ENCODE measurements around the gene RPL27. TPM values are rescaled to one million over a fixed set of nuclear protein-coding genes. Genes with fewer than 3 reads are reported as not detected.

The RPL27 gene
- total RNA-seq, 4 donors from 2014 or later: 800 to 1,300 (median 1,077) TPM

DNA sequence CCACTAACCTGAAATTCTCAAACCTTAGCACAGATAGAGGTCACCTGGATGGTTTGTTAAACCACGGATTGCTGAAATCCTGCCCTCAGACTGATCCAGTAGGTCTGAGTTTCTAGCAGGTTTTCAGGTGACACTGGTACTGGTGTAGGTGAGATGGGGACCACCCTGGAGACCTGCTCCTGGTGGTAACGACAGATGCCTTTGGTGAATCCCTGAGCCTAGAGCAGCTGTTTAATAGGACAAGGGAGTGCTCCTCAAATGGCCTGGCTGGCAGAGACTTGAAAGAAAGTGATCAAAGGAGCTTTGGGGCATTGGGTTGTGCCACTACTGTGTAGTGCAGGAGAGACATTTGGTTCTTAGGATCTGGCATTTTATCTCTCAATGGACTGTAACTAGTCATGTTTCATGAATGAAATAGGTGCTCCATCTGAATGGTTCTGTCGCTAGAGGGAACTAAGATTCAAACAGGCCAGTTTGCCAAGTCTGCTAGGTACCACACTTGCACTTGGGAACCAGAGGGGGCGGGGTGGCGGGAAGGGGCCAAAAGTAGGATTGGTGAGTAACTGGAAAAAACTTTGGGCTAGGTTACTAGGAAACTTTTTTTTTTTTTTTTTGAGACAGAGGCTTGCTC, 5.4 kb downstream of the RPL27 start:
- ATAC-seq (peak; percentile 34 to 57), DNase-seq (peak in 1 of 2 donors; percentile 71)
- intact Hi-C loops (cut with DNase I; ENCODE audit: low total_unique reads) (no loop called here), in situ Hi-C loops (cut with MboI; ENCODE audit: low sequenced_read_pairs in 4 of 4) (loop anchor here in 1 of 4 donors (25.0 kb wide), 1 partner anchor 309 kb away; no protein-coding TSS in a partner anchor)
- peaks cover 2 to 45% of the 10 kb centered on the region in 2 donors for H3K36me3 ChIP-seq
- H3K4me1 ChIP-seq: peaks cover 15 to 22% of the 10 kb centered on the region in 2 donors
- TF ChIP-seq POLR2A (IDR thresholded peaks at IDR 0.05): no peak
- TF ChIP-seq CTCF (IDR thresholded peaks at IDR 0.05 in 4 of 5, conservative IDR thresholded peaks at IDR 0.05 in 1 of 5): no peak
- no peaks in the 10 kb centered on the region for H3K9me3 ChIP-seq
- no peaks in the 10 kb centered on the region for H3K27me3 ChIP-seq
- H3K4me3 ChIP-seq: no peak overlapping the region
- H3K27ac ChIP-seq: peak overlapping the region in 2 of 4 donors; percentile 24 to 40

DNA sequence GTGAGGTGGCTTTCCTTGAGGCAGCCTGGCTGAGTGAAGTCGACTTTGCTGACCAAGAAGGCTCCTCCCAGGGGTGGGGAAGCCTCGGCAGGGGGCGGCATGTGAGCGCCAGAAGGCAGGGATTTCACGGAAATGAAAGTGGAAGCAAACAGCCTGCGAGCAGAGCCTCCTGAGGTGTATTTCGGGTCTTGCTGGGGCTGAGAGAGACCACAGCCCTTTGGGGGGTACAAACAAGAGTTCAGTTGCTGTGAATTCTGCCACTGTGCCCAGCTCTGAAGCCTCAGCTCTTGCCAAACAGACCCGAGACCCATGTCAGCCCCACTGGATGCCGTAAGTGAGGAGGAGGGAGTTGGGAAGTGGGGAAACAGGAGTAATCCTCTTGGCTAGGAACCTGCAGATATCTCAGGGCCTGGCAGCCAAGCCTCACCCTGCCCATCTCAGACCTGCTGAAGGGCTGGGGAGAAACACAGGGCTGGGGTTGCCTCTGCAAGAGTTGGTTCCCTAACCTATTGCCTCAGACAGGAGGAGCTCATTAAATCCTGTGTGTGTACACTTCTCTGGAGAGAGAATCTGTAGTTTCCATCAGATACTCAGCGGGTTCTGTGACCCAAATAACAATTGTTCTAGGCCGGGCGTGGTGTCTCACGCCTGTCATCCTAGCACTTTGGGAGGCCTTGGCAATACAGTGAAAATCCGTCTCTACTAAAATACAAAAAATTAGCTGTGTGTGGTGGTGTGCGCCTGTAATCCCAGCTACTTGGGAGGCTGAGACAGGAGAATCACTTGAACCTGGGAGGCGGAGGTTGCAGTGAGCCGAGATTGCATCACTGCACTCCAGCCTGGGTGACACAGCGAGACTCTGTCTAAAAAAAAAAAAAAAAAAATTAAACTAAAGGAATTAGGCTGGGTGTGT, 8.7 kb downstream of the RPL27 start, which contains the start of gene IFI35:
Gene IFI35, plus strand, starts transcription at position 146 of the 913 bp plus-strand sequence. Its CDS starts 164 bp downstream, at position 310.
- Histone ChIP-seq H3K4me3 (peak within 1 kb of the TSS; percentile 63 to 75 (median 67)), H3K27me3 (no peaks in the 10 kb centered on the region), H3K27ac (peak within 1 kb of the TSS; percentile 78 to 84 (median 84)), H3K4me1 (peaks cover 2 to 18% of the 10 kb centered on the region in 2 donors), H3K36me3 (peaks cover 2 to 19% of the 10 kb centered on the region in 2 donors), H3K9me3 (no peaks in the 10 kb centered on the region)
- peak; percentile 74 to 81 for ATAC-seq
- intact Hi-C loops (cut with DNase I; ENCODE audit: low total_unique reads) (no loop called here), in situ Hi-C loops (cut with MboI; ENCODE audit: low sequenced_read_pairs in 4 of 4) (loop anchor here in 1 of 4 donors (25.0 kb wide), 1 partner anchor 305 kb away; no protein-coding TSS in a partner anchor)
- DNase-seq: peak; percentile 66 to 77
- TF ChIP-seq POLR2A (IDR thresholded peaks at IDR 0.05) (peak; percentile 16 to 32), CTCF (IDR thresholded peaks at IDR 0.05 in 4 of 5, conservative IDR thresholded peaks at IDR 0.05 in 1 of 5) (peak in 2 of 5 experiments; percentile 48 to 49)

GRCh38 chr17:43010667-43011308, 12.6 kb downstream of the RPL27 start:
- peaks cover 7 to 18% of the 10 kb centered on the region in 2 donors for H3K4me1 ChIP-seq
- no peak for TF ChIP-seq CTCF (IDR thresholded peaks at IDR 0.05 in 4 of 5, conservative IDR thresholded peaks at IDR 0.05 in 1 of 5)
- TF ChIP-seq POLR2A (IDR thresholded peaks at IDR 0.05): peak in 1 of 2 donors; percentile 9
- intact Hi-C loops (cut with DNase I; ENCODE audit: low total_unique reads) (no loop called here), in situ Hi-C loops (cut with MboI; ENCODE audit: low sequenced_read_pairs in 4 of 4) (loop anchor here in 1 of 4 donors (25.0 kb wide), 1 partner anchor 302 kb away; no protein-coding TSS in a partner anchor)
- H3K27ac ChIP-seq: peak overlapping the region; percentile 3 to 47 (median 23)
- peaks cover 0 to 1% of the 10 kb centered on the region in 2 donors for H3K36me3 ChIP-seq
- H3K4me3 ChIP-seq: no peak overlapping the region
- ATAC-seq: no peak
- no peaks in the 10 kb centered on the region for H3K27me3 ChIP-seq
- H3K9me3 ChIP-seq: no peaks in the 10 kb centered on the region
- no peak for DNase-seq

DNA sequence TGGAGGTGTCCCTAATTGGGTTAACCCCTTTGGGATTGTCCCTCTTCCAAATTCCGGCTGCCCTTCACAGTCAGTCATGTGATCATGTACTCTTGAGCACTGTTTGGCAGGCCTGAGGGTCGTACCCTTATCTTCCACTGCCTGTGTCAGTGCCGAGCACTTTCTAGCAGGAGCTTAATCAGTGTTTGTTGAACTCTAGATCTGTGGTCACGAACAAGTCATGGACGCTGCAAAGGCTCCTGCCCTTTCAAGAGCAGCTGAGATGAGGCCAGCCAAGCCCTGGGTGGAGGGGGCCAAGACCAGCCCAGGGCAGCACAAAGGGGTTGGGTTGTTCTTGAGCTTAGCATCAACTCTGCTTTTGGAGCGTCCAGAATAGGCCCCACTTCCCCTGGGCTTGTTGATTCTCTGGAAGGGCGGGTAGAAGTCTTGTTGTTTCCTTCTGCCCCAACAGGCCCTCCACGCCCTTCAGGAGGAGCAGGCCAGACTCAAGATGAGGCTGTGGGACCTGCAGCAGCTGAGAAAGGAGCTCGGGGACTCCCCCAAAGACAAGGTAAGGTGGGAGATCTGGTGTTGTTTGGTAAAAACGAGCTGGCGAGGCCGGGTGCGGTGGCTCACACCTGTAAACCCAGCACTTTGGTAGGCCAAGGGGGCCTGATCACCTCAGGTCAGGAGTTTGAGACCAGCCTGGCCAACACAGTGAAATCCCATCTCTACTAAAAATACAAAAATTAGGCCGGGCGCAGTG, 13.7 kb downstream of the RPL27 start:
- TF ChIP-seq CTCF (IDR thresholded peaks at IDR 0.05 in 4 of 5, conservative IDR thresholded peaks at IDR 0.05 in 1 of 5) (no peak), POLR2A (IDR thresholded peaks at IDR 0.05) (no peak)
- intact Hi-C loops (cut with DNase I; ENCODE audit: low total_unique reads): no loop called here
- Histone ChIP-seq H3K36me3 (peaks cover 0 to 9% of the 10 kb centered on the region in 2 donors), H3K27me3 (no peaks in the 10 kb centered on the region), H3K9me3 (no peaks in the 10 kb centered on the region), H3K4me1 (peaks cover 17 to 21% of the 10 kb centered on the region in 2 donors), H3K27ac (peak overlapping the region; percentile 21 to 78 (median 27)), H3K4me3 (no peak overlapping the region)
- DNase-seq: no peak
- ATAC-seq: no peak
- in situ Hi-C loops (cut with MboI; ENCODE audit: low sequenced_read_pairs in 4 of 4): loop anchor here in 1 of 4 donors (25.0 kb wide), 1 partner anchor 300 kb away; no protein-coding TSS in a partner anchor
